GM12878 (cell line): ENCODE measurements around the gene SLC38A3.

ENCODE experiments used
- CEBPZ ChIP-seq: fragments of 150-350 bp; IDR thresholded peaks from 2 replicates; pipeline ENCODE4 v1.6.1; 2016; ENCODE audit warnings: low read depth, low read length
- CREB1 ChIP-seq: IDR thresholded peaks from 2 replicates; pipeline ENCODE4 v1.6.1; 2012; ENCODE audit warnings: low read depth, mild to moderate bottlenecking, inconsistent platforms
- CTCF ChIP-seq, 3 experiments: IDR thresholded peaks in 2 of 3; conservative IDR thresholded peaks in 1 of 3; 2 replicates each; pipeline ENCODE4 v1.5.1; 2011; ENCODE audit warnings: low read depth in 3 of 3, low read length in 3 of 3, mild to moderate bottlenecking in 3 of 3, control low read depth in 2 of 3, moderate library complexity in 2 of 3, inconsistent platforms in 1 of 3, mixed read lengths in 1 of 3; ENCODE audit not compliant: control insufficient read depth in 2 of 3, insufficient read depth in 1 of 3; ENCODE audit errors: extremely low read depth in 1 of 3
- IKZF2 ChIP-seq, 2 experiments: fragments of 450-650 bp; IDR thresholded peaks; 2 replicates each; pipeline ENCODE4 v1.6.1; 2017; ENCODE audit warnings: mild to moderate bottlenecking in 2 of 2, moderate library complexity in 2 of 2
- JUNB ChIP-seq: IDR thresholded peaks from 2 replicates; pipeline ENCODE4 v1.6.1; 2016; ENCODE audit warnings: antibody characterized with exemption, mild to moderate bottlenecking
- KDM1A ChIP-seq: fragments of 200-600 bp; sonication (generic); IDR thresholded peaks from 2 replicates; pipeline ENCODE4 v1.6.1; 2016; ENCODE audit warnings: borderline replicate concordance
- POLR2AphosphoS5 ChIP-seq: IDR thresholded peaks from 2 replicates; pipeline ENCODE4 v1.6.1; 2011; ENCODE audit warnings: mild to moderate bottlenecking, low read length, inconsistent platforms
- RAD21 ChIP-seq: IDR thresholded peaks from 2 replicates; pipeline ENCODE4 v1.6.1; 2011; ENCODE audit warnings: mild to moderate bottlenecking, low read depth, low read length, moderate library complexity; ENCODE audit not compliant: insufficient read depth
- RFX5 ChIP-seq: IDR thresholded peaks from 2 replicates; pipeline ENCODE4 v1.6.1; 2011; ENCODE audit warnings: low read depth, low read length, improper control_type of control experiment
- SREBF1 ChIP-seq: IDR thresholded peaks from 2 replicates; pipeline ENCODE4 v1.6.1; 2012; ENCODE audit warnings: mild to moderate bottlenecking, low read length
- SREBF2 ChIP-seq: IDR thresholded peaks from 2 replicates; pipeline ENCODE4 v1.6.1; 2012; ENCODE audit warnings: mild to moderate bottlenecking, low read length
- TAF1 ChIP-seq: IDR thresholded peaks from 2 replicates; pipeline ENCODE4 v1.6.1; 2011; ENCODE audit warnings: mild to moderate bottlenecking, low read depth, low read length, borderline replicate concordance
- ZNF207 ChIP-seq: fragments of 450-650 bp; IDR thresholded peaks from 2 replicates; pipeline ENCODE4 v1.6.1; 2014; ENCODE audit warnings: antibody characterized with exemption, mild to moderate bottlenecking, borderline replicate concordance
- ZNF274 ChIP-seq: IDR thresholded peaks from one replicate; pipeline ENCODE4 v1.8.0; 2011; ENCODE audit not compliant: insufficient read length, insufficient read depth

GRCh38 chr3:50204804-50205412 lies at the start of gene SLC38A3:
- no peak for TF ChIP-seq IKZF2 (IDR thresholded peaks at IDR 0.05)
- no peak for TF ChIP-seq RFX5
- no peak for TF ChIP-seq RAD21
- no peak for TF ChIP-seq POLR2AphosphoS5
- no peak for TF ChIP-seq SREBF1
- TF ChIP-seq TAF1: no peak
- TF ChIP-seq CTCF (IDR thresholded peaks at IDR 0.05 in 2 of 3, conservative IDR thresholded peaks at IDR 0.05 in 1 of 3; ENCODE audit: control insufficient read depth in 2 of 3, extremely low read depth in 1 of 3, insufficient read depth in 1 of 3, low read depth in 3 of 3, low read length in 3 of 3): no peak
- no peak for TF ChIP-seq CREB1
- TF ChIP-seq JUNB: no peak
- TF ChIP-seq CEBPZ: no peak
- no peak for TF ChIP-seq SREBF2
- no peak for TF ChIP-seq ZNF274
- TF ChIP-seq KDM1A: no peak
- TF ChIP-seq ZNF207: no peak
